ENCODE measurements around the gene VPS33B.
"Not testable (repeated sequence)": the region's sequence is repeated elsewhere in the genome, so short reads cannot be mapped to it uniquely, and the experiment has no call there.

Gene VPS33B

DNA sequence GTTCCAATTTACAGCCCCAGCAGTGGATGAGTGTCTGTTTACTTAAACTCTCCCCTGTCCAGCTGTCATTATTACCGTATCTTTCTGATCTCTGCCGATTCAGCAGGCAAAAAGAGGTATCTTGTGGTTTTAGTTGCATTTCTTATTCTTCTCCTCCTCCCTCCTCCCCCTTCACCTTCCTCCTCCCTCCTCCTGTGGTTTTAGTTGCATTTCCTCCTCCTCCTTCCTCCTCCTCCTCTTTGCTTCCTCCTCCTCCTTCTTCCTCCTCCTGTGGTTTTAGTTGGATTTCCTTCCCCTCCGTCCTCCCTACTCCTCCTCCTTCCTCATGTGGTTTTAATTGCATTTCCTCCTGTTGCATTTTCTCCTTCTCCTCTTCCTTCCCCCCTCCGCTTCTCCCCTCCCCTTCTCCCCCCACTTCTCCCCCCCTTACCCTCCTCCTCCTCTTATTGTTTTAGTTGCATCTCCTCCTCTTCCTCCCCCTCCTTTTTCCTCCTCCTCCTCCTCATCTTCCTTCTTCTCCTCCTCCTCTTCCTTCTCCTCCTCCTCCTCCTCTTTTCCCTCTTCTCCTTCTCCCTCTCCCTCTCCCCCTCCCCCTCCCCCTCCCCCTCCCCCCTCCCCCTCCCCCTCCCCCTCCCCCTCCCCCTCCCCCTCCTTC lies 25.3 kb upstream of the VPS33B start:
- peaks cover 20% of the 10 kb centered on the region for H3K4me1 Mint-ChIP-seq (ENCODE audit: low read depth)
- H3K27me3 Mint-ChIP-seq (ENCODE audit: low read depth): peaks cover 25% of the 10 kb centered on the region
- H3K27ac Mint-ChIP-seq: no peak overlapping the region
- no peak overlapping the region for H3K4me3 Mint-ChIP-seq
- peaks cover 9% of the 10 kb centered on the region for H3K9me3 Mint-ChIP-seq
- no peaks in the 10 kb centered on the region for H3K36me3 Mint-ChIP-seq (ENCODE audit: low read depth)

DNA sequence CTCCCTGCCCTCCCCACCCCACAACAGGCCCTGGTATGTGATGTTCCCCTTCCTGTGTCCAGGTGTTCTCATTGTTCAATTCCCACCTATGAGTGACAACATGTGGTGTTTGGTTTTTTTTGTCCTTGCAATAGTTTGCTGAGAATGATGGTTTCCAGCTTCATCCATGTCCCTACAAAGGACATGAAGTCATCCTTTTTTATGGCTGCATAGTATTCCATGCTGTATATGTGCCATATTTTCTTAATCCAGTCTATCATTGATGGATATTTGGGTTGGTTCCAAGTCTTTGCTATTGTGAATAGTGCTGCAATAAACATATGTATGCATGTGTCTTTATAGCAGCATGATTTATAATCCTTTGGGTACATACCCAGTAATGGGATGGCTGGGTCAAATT lies 23.7 kb upstream of the VPS33B start:
- peaks cover 13% of the 10 kb centered on the region for H3K27me3 Mint-ChIP-seq (ENCODE audit: low read depth)
- H3K4me1 Mint-ChIP-seq (ENCODE audit: low read depth): peaks cover 20% of the 10 kb centered on the region
- not testable (repeated sequence) for H3K9me3 Mint-ChIP-seq; H3K27ac Mint-ChIP-seq; H3K4me3 Mint-ChIP-seq; H3K36me3 Mint-ChIP-seq (ENCODE audit: low read depth)

DNA sequence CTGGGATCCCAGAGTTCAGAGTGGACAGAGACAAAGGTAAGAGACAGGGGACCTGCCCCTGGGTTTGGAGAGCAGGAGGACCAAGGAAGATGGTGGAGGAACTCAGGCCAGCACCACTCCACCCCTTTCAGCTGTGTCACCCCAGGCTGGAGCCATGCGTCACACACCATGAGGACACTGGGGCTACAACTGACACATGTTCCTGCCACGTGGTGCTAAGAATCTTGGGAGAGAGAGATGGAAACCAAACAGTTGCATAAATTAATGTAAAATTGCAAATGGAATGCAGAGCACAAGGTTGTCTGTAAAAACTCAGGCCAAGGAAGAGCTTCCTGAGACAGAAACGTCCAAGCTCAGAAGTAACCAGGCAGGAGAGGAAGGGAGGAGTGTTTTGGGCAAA lies 22.7 kb upstream of the VPS33B start:
- H3K9me3 Mint-ChIP-seq: peaks cover 9% of the 10 kb centered on the region
- H3K4me1 Mint-ChIP-seq (ENCODE audit: low read depth): peaks cover 20% of the 10 kb centered on the region
- peaks cover 13% of the 10 kb centered on the region for H3K27me3 Mint-ChIP-seq (ENCODE audit: low read depth)
- no peak overlapping the region for H3K27ac Mint-ChIP-seq
- no peaks in the 10 kb centered on the region for H3K36me3 Mint-ChIP-seq (ENCODE audit: low read depth)
- H3K4me3 Mint-ChIP-seq: no peak overlapping the region

DNA sequence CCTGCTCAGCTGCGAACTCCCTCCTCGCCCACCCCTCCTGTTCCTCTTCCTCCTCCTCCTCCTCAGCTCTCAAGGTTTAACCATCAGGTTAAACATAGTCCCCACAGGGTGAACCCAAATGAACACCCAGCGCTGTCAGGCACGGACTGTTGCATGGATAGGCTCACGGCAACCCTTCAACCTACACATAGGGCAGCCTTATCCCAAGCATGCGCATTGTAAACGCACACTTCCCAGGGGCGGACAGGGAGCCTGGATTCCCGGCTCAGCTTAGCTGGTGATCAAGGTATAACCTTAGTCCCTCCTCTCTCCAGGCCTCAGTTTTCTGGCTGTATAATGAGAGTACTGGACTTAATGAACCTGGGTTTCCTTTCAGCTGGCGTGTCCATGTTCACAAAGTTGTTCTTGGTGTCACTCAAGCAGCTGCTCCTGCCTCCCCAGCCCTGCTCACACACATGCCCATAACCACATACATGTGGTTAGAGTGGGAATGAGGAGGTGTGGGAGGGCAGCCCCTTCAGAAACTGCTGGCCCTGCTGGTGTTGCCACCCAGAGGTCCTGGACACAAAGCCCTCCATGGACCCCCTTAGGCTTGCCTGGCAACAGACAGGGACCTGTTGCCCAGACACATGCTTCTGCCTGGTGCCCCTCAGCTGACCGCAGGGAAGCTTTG lies 20.9 kb upstream of the VPS33B start:
- Mint-ChIP-seq H3K27me3 (ENCODE audit: low read depth) (peaks cover 5% of the 10 kb centered on the region), H3K4me3 (no peak overlapping the region), H3K4me1 (ENCODE audit: low read depth) (peaks cover 10% of the 10 kb centered on the region), H3K9me3 (peaks cover 9% of the 10 kb centered on the region), H3K36me3 (ENCODE audit: low read depth) (no peaks in the 10 kb centered on the region), H3K27ac (no peak overlapping the region)

DNA sequence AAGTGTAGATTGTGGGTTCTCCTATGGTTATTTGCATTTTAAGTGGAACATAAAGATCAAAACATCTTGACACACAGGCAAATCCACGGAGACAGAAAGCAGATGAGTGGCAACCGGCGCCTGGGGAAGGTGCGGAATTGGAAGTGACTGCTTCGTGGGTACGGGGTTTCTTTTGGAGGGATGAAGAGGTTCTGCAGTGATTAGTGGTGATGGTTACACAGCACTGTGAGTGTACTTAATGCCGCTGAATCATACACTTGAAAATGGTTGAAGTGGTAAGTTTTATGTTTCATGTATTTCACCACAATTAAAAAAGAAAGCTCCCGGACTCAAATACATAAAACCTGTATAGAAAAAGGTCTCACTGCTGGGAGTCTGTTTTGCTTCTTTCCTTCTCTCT lies 18.5 kb upstream of the VPS33B start:
- Mint-ChIP-seq H3K4me1 (ENCODE audit: low read depth) (no peaks in the 10 kb centered on the region), H3K36me3 (ENCODE audit: low read depth) (no peaks in the 10 kb centered on the region), H3K4me3 (no peak overlapping the region), H3K9me3 (peaks cover 5% of the 10 kb centered on the region), H3K27ac (no peak overlapping the region), H3K27me3 (ENCODE audit: low read depth) (peaks cover 16% of the 10 kb centered on the region)

DNA sequence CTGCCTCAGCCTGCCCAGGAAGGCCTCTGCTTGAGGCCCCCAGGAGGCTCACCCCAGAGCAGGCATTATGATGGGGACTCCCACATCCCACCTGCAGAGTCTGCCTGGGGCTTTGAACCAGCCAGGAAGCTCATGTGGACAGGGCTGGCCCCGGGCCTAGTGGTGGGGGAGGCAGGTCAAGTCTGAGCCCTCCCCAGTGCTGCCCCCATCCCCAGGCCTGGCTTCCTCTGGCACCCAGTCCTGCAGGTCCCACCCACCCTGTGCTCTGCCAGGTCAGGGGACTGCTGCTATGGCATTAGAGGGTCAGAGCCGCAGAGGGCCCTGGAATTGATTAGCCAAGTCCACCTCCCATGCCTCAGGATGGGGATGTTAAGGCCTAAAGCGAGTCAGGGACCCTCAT lies 17.6 kb upstream of the VPS33B start:
- no peaks in the 10 kb centered on the region for H3K36me3 Mint-ChIP-seq (ENCODE audit: low read depth)
- peaks cover 17% of the 10 kb centered on the region for H3K27me3 Mint-ChIP-seq (ENCODE audit: low read depth)
- H3K4me1 Mint-ChIP-seq (ENCODE audit: low read depth): no peaks in the 10 kb centered on the region
- no peak overlapping the region for H3K27ac Mint-ChIP-seq
- H3K9me3 Mint-ChIP-seq: peaks cover 2% of the 10 kb centered on the region
- H3K4me3 Mint-ChIP-seq: no peak overlapping the region

DNA sequence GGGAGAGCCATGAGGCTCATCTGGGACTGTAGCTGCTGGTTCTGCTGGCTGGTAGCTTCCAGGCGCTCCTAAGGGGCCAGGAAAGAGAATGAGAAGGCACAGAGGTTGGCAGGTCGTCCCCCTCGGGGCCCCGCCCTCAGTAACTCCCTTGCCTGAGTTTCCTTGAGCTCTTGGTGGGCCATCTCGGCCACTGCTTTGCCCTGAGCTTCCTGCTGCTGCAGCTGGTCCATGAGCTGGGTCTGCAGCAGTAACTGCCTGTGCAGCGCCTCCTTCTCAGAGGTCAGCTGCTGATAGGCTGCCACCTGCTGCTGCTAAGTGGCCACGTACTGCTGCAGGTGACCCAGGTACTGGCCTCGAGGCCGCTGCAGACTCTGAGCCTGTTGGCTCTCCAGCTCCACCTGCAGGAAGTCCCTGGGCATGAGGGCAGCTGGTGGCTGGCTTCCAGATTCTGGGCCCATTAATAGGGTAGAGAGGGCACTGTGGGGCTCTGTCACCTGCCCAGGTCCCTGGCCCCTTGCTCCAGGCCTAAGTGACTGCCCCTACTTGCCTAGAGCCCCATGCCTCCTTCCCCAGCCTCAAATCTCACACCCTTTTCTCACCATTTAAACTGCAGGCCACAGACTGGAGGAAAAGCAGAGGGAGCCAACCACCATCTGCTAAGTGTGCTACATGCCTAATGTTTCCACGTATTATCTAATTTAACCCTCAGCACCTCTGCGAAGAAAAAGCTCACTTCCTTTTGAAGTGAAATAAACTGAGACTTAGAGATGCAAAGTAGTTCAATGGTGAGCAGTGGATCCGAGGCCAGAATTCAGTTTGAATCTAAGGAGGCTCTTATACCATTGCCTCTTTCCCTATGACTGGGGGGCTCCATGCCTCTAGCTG lies 10.8 kb upstream of the VPS33B start:
- no peak overlapping the region for H3K4me3 Mint-ChIP-seq
- H3K4me1 Mint-ChIP-seq (ENCODE audit: low read depth): peaks cover 8% of the 10 kb centered on the region
- H3K27ac Mint-ChIP-seq: no peak overlapping the region
- H3K9me3 Mint-ChIP-seq: no peaks in the 10 kb centered on the region
- H3K36me3 Mint-ChIP-seq (ENCODE audit: low read depth): no peaks in the 10 kb centered on the region
- H3K27me3 Mint-ChIP-seq (ENCODE audit: low read depth): peaks cover 20% of the 10 kb centered on the region

DNA sequence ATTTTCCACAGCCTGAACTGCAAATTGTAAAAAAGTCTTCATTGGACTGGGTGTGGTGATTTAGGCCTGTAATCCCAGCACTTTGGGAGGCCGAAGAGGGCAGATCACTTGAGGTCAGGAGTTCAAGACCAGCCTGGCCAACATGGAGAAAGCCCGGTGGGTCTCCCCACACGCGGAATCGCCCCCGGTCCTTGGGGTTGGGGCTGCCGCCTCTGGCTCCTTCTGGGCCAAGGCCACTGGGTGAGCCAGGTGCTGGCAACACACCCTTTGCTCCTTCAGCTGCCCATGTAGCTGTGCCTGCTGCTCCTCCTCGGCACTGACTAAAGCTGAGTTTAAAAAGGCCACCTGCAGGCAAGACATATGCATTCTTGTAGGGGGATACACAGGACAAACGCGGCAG lies 9.4 kb upstream of the VPS33B start:
- Mint-ChIP-seq H3K27me3 (ENCODE audit: low read depth) (peaks cover 16% of the 10 kb centered on the region), H3K9me3 (no peaks in the 10 kb centered on the region), H3K36me3 (ENCODE audit: low read depth) (no peaks in the 10 kb centered on the region), H3K4me3 (no peak overlapping the region), H3K4me1 (ENCODE audit: low read depth) (peaks cover 8% of the 10 kb centered on the region), H3K27ac (no peak overlapping the region)

DNA sequence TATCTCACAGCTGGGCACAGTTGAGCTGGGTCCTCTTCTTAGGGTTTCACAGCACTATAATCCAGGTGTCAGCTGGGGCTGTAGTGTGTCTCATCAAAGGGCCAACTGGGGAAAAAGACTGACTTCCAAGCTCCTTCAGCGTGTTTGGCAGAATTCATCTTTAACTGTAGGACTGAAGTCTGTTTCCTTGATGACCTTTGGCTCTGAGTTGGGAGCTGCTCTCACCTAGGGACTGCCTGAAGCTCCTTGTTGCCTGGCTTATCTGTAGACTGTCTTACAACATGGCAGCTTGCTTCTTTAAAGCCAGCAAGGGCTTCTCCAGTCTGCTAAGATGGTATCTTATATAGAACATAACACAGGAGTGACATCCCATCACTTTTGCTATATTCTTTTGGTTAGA lies 5.3 kb upstream of the VPS33B start:
- Mint-ChIP-seq H3K4me1 (ENCODE audit: low read depth) (peaks cover 8% of the 10 kb centered on the region), H3K36me3 (ENCODE audit: low read depth) (no peaks in the 10 kb centered on the region), H3K4me3 (no peak overlapping the region), H3K27ac (no peak overlapping the region), H3K9me3 (no peaks in the 10 kb centered on the region), H3K27me3 (ENCODE audit: low read depth) (no peaks in the 10 kb centered on the region)

DNA sequence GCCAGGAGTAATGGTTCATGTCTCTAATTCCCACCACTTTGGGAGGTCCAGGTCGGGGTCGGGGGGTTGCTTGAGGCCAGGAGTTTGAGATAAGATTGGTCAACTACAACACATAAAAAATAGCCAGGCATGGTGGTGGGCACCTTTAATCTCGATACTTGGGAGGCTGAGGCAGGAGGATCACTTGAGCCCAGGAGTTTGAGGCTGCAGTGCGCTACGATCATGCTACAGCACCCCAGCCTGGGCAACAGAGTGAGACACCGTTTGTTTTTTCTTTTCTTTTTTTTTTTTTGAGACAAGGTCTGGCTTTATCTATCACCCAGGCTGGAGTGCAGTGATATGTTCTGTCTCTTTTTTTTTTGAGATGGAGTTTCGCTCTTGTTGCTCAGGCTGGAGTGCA lies 1.3 kb upstream of the VPS33B start:
- Mint-ChIP-seq H3K36me3 (ENCODE audit: low read depth) (peaks cover 7% of the 10 kb centered on the region), H3K4me3 (no peak overlapping the region), H3K27ac (no peak overlapping the region), H3K4me1 (ENCODE audit: low read depth) (peaks cover 25% of the 10 kb centered on the region), H3K27me3 (ENCODE audit: low read depth) (no peaks in the 10 kb centered on the region), H3K9me3 (no peaks in the 10 kb centered on the region)

DNA sequence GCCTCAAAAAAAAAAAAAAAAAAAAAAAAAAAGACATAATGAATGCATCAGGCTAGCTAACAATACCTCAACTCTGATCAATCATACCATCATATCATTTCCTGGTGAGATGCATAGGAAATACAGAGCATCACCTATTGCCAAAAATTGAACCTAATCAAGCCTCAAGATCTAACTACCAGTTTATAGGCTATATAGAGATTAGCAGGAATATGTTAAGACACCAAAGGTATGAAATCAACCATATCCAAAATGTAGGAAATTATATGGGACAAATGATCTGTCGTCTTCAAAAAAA lies 387 bp upstream of the VPS33B start:
- Mint-ChIP-seq H3K27ac (peak overlapping the region; percentile 87), H3K9me3 (no peaks in the 10 kb centered on the region), H3K27me3 (ENCODE audit: low read depth) (no peaks in the 10 kb centered on the region), H3K36me3 (ENCODE audit: low read depth) (peaks cover 12% of the 10 kb centered on the region), H3K4me3 (peak overlapping the region; percentile 97), H3K4me1 (ENCODE audit: low read depth) (peaks cover 33% of the 10 kb centered on the region)

DNA sequence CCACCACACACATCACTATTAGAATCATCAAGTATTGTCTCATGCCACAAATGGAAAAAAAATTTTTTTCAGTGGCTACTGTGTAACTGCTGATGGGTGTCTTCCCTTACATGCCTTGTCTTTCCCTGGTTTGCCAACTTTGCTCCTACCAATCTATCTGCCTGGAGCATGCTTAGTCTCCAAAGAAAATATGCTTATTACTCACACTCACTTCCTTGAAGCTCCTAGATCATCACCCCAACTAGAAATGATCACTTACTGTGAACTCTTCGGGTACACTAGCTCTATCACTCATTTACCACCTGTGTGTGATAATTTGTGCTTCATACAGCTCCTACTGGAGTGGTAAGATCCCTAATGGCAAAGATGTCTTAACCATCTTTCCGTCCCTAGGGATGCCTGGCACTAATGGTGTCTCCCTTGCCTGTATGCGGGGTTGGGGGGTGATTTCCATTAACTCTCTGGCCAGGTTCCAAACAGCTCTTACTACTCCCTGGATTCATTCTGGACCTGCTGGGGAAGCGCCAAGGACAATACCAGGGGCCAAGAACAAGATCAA lies 799 bp downstream of the VPS33B start:
- Mint-ChIP-seq H3K4me3 (peak overlapping the region; percentile 97), H3K9me3 (no peaks in the 10 kb centered on the region), H3K36me3 (ENCODE audit: low read depth) (peaks cover 12% of the 10 kb centered on the region), H3K27me3 (ENCODE audit: low read depth) (no peaks in the 10 kb centered on the region), H3K27ac (peak overlapping the region; percentile 87), H3K4me1 (ENCODE audit: low read depth) (peaks cover 37% of the 10 kb centered on the region)

DNA sequence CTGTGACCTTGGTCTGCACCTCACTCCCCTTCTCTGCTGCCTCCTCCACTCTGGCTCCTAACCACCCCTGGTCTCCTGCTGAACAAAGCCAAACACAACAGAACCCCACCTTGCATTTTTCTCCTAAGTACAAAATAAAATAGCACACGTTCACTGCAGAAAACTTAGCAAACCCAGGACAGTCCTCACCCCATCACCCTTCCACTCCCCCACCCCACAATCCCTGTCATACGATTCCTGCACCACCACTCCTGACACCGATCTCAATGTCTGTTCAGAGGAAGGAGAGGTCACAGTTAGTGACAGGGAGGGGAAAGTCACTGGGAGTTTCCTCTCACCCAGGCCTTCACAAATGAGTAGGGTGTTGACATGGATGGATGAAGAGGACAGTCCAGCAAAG lies 4.2 kb downstream of the VPS33B start:
- peaks cover 16% of the 10 kb centered on the region for H3K36me3 Mint-ChIP-seq (ENCODE audit: low read depth)
- H3K27me3 Mint-ChIP-seq (ENCODE audit: low read depth): no peaks in the 10 kb centered on the region
- no peak overlapping the region for H3K4me3 Mint-ChIP-seq
- H3K9me3 Mint-ChIP-seq: no peaks in the 10 kb centered on the region
- H3K4me1 Mint-ChIP-seq (ENCODE audit: low read depth): peaks cover 40% of the 10 kb centered on the region
- peak overlapping the region; percentile 56 for H3K27ac Mint-ChIP-seq

DNA sequence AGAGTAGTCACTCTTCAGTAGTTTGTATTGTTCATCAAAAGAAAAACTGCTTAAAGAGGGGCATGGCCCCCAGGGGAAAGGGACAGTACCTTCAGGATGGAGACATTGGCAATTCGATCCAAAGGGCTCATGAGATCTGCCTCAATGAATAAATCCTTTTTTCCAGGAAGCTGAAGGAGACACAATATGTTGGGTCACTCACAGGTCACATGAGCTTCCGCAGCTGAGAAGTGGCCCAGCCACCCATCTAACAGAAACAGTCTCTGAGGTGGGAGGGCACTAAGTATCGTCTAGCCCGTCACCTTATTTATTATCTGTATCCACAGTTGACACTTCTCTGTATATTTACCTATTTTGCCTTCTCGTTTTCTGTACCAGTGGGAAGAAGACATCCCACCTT lies 4.7 kb downstream of the VPS33B start:
- Mint-ChIP-seq H3K36me3 (ENCODE audit: low read depth) (peaks cover 20% of the 10 kb centered on the region), H3K4me3 (no peak overlapping the region), H3K9me3 (no peaks in the 10 kb centered on the region), H3K4me1 (ENCODE audit: low read depth) (peaks cover 36% of the 10 kb centered on the region), H3K27ac (peak overlapping the region; percentile 16), H3K27me3 (ENCODE audit: low read depth) (no peaks in the 10 kb centered on the region)

DNA sequence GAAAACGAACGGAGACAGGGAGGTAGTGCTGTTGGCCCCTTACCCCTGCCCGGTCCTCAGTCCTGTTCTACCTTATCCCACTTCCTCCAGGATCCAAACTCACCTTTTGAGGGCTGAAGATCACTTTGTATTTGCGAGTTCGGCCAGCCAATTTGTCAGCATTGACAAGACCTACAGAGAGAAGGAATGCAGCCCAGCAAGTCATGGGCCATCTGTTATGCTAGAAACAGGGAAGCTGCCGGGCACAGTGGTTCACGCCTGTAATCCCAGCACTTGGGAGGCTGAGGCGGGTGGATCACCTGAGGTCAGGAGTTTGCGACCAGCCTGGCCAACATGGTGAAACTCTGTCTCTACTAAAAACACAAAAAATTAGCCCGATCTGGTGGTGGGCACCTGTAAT lies 8.7 kb downstream of the VPS33B start:
- Mint-ChIP-seq H3K36me3 (ENCODE audit: low read depth) (peaks cover 30% of the 10 kb centered on the region), H3K4me1 (ENCODE audit: low read depth) (peaks cover 18% of the 10 kb centered on the region)
- H3K9me3 Mint-ChIP-seq; H3K4me3 Mint-ChIP-seq; H3K27me3 Mint-ChIP-seq (ENCODE audit: low read depth); H3K27ac Mint-ChIP-seq: not testable (repeated sequence)

Measured in T-helper 1 cell treated with Interleukin-12 subunit alpha and Interleukin-12 subunit beta and Interleukin-4 antibody, amounts not matched to agents 30 μg/mL and 1 μg/mL, for 36 hours (primary cell).